Fibroblast of villous mesenchyme (primary cell): ENCODE measurements around the gene SF3A2. TPM values are rescaled to one million over a fixed set of nuclear protein-coding genes. Genes with fewer than 3 reads are reported as not detected.

ENCODE experiments used
- DNase-seq: peaks from one replicate; pipeline ENCODE4 v3.0.0-alpha.2; 2010; ENCODE audit warnings: low read depth
- H3K4me3 ChIP-seq: 2 replicates; pipeline ENCODE4 v1.5.1; 2011; ENCODE audit warnings: low read depth, mild to moderate bottlenecking, low read length
- total RNA-seq: library from RNA; depleted of rRNA; stranded (reverse); fragments of >200 nt; gene quantifications from 2 replicates; pipeline ENCODE4 v1.2.3, GENCODE V29; 2012
- TF ChIP-seq, protein P1 (sequence below): IDR thresholded peaks from 2 replicates; pipeline ENCODE4 v1.5.1; 2012; ENCODE audit warnings: low read depth, mild to moderate bottlenecking, low read length; ENCODE audit not compliant: insufficient read depth

SF3A2 gene
- total RNA-seq, 1 donor: 24.6 TPM

DNA sequence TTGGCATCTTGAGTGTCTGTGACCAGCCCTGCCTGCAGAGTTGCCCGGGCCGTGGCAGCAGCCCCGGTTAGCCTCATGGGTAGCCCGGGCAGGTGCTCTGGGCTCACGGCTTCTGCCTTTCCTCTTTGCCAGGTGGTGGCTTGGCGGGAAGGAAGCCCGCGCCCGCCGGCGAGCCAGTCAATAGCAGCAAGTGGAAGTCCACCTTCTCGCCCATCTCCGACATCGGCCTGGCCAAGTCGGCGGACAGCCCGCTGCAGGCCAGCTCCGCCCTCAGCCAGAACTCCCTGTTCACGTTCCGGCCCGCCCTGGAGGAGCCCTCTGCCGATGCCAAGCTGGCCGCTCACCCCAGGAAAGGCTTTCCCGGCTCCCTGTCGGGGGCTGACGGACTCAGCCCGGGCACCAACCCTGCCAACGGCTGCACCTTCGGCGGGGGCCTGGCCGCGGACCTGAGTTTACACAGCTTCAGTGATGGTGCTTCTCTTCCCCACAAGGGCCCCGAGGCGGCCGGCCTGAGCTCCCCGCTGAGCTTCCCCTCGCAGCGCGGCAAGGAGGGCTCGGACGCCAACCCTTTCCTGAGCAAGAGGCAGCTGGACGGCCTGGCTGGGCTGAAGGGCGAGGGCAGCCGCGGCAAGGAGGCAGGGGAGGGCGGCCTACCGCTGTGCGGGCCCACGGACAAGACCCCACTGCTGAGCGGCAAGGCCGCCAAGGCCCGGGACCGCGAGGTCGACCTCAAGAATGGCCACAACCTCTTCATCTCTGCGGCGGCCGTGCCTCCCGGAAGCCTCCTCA, 10.4 kb upstream of the SF3A2 start:
- TF ChIP-seq, protein P1, sequence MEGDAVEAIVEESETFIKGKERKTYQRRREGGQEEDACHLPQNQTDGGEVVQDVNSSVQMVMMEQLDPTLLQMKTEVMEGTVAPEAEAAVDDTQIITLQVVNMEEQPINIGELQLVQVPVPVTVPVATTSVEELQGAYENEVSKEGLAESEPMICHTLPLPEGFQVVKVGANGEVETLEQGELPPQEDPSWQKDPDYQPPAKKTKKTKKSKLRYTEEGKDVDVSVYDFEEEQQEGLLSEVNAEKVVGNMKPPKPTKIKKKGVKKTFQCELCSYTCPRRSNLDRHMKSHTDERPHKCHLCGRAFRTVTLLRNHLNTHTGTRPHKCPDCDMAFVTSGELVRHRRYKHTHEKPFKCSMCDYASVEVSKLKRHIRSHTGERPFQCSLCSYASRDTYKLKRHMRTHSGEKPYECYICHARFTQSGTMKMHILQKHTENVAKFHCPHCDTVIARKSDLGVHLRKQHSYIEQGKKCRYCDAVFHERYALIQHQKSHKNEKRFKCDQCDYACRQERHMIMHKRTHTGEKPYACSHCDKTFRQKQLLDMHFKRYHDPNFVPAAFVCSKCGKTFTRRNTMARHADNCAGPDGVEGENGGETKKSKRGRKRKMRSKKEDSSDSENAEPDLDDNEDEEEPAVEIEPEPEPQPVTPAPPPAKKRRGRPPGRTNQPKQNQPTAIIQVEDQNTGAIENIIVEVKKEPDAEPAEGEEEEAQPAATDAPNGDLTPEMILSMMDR: no peak
- no peak for DNase-seq
- H3K4me3 ChIP-seq: no peak overlapping the region

- TF ChIP-seq, protein P1: no peak
- H3K4me3 ChIP-seq: no peak overlapping the region
- DNase-seq: no peak
Observed at GRCh38 chr19:2226840-2227360, 9.7 kb upstream of the SF3A2 start.

- H3K4me3 ChIP-seq: no peak overlapping the region
- no peak for DNase-seq
- TF ChIP-seq, protein P1: no peak
Observed at GRCh38 chr19:2227415-2228156, 9.0 kb upstream of the SF3A2 start.

DNA sequence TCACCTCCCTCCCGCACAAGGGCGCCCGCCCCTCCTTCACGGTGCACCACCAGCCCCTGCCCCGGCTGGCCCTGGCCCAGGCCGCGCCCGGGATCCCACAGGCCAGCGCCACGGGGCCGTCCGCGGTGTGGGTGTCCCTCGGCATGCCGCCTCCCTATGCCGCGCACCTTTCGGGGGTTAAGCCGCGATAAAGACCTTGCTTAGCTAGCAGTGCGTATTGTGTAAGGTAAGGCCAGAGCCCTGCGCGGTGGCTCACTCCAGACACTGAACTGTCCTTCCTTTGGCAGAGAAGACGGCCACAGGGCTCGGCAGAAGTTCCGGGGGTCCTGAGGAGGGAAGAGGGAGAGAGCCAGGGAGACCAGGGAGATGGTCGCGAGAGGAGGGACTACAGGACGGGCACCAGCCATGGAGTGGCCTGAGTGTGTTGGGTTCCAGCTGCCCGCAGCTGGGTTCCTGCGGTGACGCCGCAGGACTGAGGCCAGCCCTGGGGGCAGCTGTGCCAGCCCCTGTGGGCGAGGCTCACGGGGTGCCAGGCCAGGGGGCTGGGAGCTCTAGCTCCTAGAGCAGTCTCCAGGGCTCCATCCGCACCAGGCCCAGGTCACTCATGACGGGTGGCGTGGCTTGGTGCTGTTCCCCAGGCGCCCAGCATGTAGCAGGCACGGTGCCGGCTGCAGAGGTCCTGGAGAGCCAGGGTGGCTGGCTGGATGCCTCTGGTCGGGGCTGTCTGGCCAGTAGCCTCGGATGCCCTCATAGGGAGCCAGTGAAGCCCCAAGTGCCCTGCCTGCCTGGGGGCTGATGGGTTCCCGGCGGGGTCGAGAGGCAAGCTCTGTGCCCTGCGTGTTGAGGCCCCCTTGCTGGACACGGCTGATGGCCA, 8.2 kb upstream of the SF3A2 start:
- no peak for DNase-seq
- no peak overlapping the region for H3K4me3 ChIP-seq
- TF ChIP-seq, protein P1: no peak

DNA sequence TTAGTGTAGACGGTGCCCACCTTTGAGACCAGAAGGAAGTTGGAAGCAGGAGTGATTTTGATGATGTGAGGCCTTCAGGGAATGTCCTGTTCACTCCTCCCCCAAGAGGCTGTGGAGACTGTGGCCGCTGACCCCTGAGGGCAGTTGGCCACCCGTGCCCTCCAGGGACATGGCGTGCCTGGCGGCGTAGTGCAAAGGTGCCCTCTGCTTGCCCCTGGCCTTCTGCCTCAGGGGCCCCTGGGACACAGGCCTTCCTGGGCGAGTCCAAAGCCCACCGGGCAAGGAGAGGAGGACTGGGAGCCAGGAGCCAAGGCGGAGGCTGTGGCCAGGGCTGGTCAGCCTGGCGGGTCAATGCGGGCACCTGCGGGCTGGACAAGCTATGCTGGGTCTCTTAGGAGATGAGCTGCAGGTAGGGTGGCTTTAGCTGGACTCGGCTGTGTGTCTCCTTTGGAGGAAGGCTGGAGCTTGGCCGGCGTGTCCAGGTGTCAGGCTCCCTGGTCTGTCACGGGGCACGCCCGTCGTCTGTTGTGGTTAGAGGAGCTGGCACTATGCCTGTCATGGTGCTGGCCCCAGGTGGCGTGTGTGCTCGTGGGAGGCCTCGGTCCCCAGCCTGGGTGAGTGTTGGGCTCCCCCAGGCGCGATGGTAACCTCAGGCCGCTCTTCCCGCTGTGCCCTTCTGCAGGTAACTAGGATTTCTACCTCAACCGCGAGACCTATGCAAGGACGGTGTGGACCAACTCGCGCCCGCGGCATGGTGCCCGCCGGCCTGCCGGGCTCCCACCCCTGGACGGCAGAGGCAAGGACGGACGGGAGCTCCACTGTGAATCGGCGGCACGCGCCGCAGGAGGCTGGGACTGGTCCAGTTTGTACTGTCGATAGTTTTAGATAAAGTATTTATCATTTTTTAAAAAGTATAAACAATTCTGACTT, 7.3 kb upstream of the SF3A2 start:
- TF ChIP-seq, protein P1: no peak
- no peak for DNase-seq

More for the DNA sequence above, 7.3 kb upstream of the SF3A2 start:
- no peak overlapping the region for H3K4me3 ChIP-seq
